ENCODE results near the gene HAAO.

GRCh38 chr2:42761554-42761953 is 30.8 kb downstream of the HAAO start:
- TF ChIP-seq POLR2AphosphoS5 (IDR thresholded peaks at IDR 0.05) = no peak
- no peak for TF ChIP-seq CTCF (IDR thresholded peaks at IDR 0.05)
- no peak for TF ChIP-seq POLR2A (IDR thresholded peaks at IDR 0.05)

Measured in prostate gland (tissue), 2 donors.